ENCODE results near the gene TMCC2.
A peak's percentile ranks its signal among the peaks of the same experiment; 100 is the strongest.
"Not testable (repeated sequence)": the region's sequence is repeated elsewhere in the genome, so short reads cannot be mapped to it uniquely, and the experiment has no call there.

TMCC2 gene

GRCh38 chr1:205280666-205281395 is 53.1 kb downstream of the TMCC2 start:
- DNase-seq (ENCODE audit: low read depth), result not testable (repeated sequence)

GRCh38 chr1:205283270-205284147 is 55.8 kb downstream of the TMCC2 start:
- no peak for DNase-seq (ENCODE audit: low read depth)

- peak; percentile 73 for DNase-seq (ENCODE audit: low read depth)
Observed at GRCh38 chr1:205284420-205285144, 56.8 kb downstream of the TMCC2 start.

- DNase-seq (ENCODE audit: low read depth), result peak; percentile 33
Observed at GRCh38 chr1:205285381-205286101, 57.8 kb downstream of the TMCC2 start.

- DNase-seq (ENCODE audit: low read depth), result peak; percentile 31
Observed at GRCh38 chr1:205286335-205286950, 58.7 kb downstream of the TMCC2 start.

- no peak for DNase-seq (ENCODE audit: low read depth)
Observed at GRCh38 chr1:205287076-205287475, 59.3 kb downstream of the TMCC2 start.

GRCh38 chr1:205287767-205288559 is 60.2 kb downstream of the TMCC2 start:
- peak; percentile 61 for DNase-seq (ENCODE audit: low read depth)

- no peak for DNase-seq (ENCODE audit: low read depth)
Observed at GRCh38 chr1:205291596-205291995, 63.9 kb downstream of the TMCC2 start.

- no peak for DNase-seq (ENCODE audit: low read depth)
Observed at GRCh38 chr1:205293350-205294074, 65.8 kb downstream of the TMCC2 start.

- DNase-seq (ENCODE audit: low read depth), result no peak
Observed at GRCh38 chr1:205294175-205294917, 66.6 kb downstream of the TMCC2 start.

- no peak for DNase-seq (ENCODE audit: low read depth)
Observed at GRCh38 chr1:205294934-205295333, 67.2 kb downstream of the TMCC2 start.

GRCh38 chr1:205296154-205296553 is 68.4 kb downstream of the TMCC2 start:
- no peak for DNase-seq (ENCODE audit: low read depth)

- DNase-seq (ENCODE audit: low read depth), result not testable (repeated sequence)
Observed at GRCh38 chr1:205297546-205298177, 69.9 kb downstream of the TMCC2 start.

GRCh38 chr1:205298191-205298994 is 70.6 kb downstream of the TMCC2 start:
- no peak for DNase-seq (ENCODE audit: low read depth)

- no peak for DNase-seq (ENCODE audit: low read depth)
Observed at GRCh38 chr1:205300149-205300548, 72.4 kb downstream of the TMCC2 start.

GRCh38 chr1:205301205-205301821 is 73.6 kb downstream of the TMCC2 start:
- DNase-seq (ENCODE audit: low read depth), result no peak

- DNase-seq (ENCODE audit: low read depth), result no peak
Observed at GRCh38 chr1:205301842-205302588, 74.3 kb downstream of the TMCC2 start.
